Kidney (tissue), 14 donors: ENCODE data around the gene TCP10L. TPM values are rescaled to one million over a fixed set of nuclear protein-coding genes. Genes with fewer than 3 reads are reported as not detected.
"Not testable (repeated sequence)": the region's sequence is repeated elsewhere in the genome, so short reads cannot be mapped to it uniquely, and the experiment has no call there.

Source experiments
- DNase-seq, 5 donors: peaks; one replicate each; pipeline ENCODE4 v3.0.0-alpha.2; 2013 to 2020
- FAIRE-seq: peaks from 2 replicates; lab custom pipeline; 2012; peaks lifted over from hg19 to GRCh38; lab: Jason Lieb, UNC
- H3K27ac ChIP-seq, 2 donors: one replicate each; pipeline ENCODE4 v1.7.0; 2013; ENCODE audit warnings: low read depth in 2 of 2, low read length in 2 of 2, inconsistent platforms in 1 of 2
- H3K27me3 ChIP-seq: one replicate; pipeline ENCODE4 v1.7.1; 2013; ENCODE audit warnings: low read length, inconsistent platforms; ENCODE audit not compliant: control insufficient read depth, insufficient read depth
- H3K36me3 ChIP-seq, 3 donors: one replicate each; pipeline versions ENCODE4 v1.7.0 to v1.7.1; 2013; ENCODE audit warnings: low read length in 3 of 3, control low read depth in 1 of 3, inconsistent platforms in 1 of 3; ENCODE audit not compliant: insufficient read depth in 3 of 3, control insufficient read depth in 2 of 3
- H3K4me1 ChIP-seq, 3 donors: one replicate each; pipeline versions ENCODE4 v1.7.0 to v1.7.1; 2013; ENCODE audit warnings: low read length in 3 of 3, inconsistent platforms in 1 of 3, low read depth in 1 of 3; ENCODE audit not compliant: control insufficient read depth in 2 of 3, insufficient read depth in 2 of 3
- H3K4me3 ChIP-seq, 3 donors: one replicate each; pipeline versions ENCODE4 v1.7.0 to v1.8.1; 2013; ENCODE audit warnings: low read length in 3 of 3, control low read depth in 1 of 3, inconsistent platforms in 1 of 3
- H3K9ac ChIP-seq, 3 donors: one replicate each; pipeline versions ENCODE4 v1.7.0 to v1.7.1; 2013; ENCODE audit warnings: low read length in 3 of 3, control low read depth in 1 of 3, inconsistent platforms in 1 of 3
- H3K9me3 ChIP-seq, 3 donors: one replicate each; pipeline versions ENCODE4 v1.7.0 to v1.7.1; 2013; ENCODE audit warnings: low read length in 3 of 3, control low read depth in 1 of 3, inconsistent platforms in 1 of 3; ENCODE audit not compliant: control insufficient read depth in 2 of 3, insufficient read depth in 1 of 3
- CTCF ChIP-seq: IDR thresholded peaks from 3 replicates; pipeline ENCODE4 v1.5.1; 2012; ENCODE audit warnings: mild to moderate bottlenecking, moderate library complexity, borderline replicate concordance; ENCODE audit not compliant: insufficient read depth; ENCODE audit errors: extremely low read depth
- intact Hi-C: fragments of 100-400 bp; cut with DNase I; formaldehyde crosslinking; loops from one replicate; pipeline ENCODE4 v1.11.1; 2022
- polyA plus RNA-seq: library from polyadenylated mRNA; stranded (reverse); fragments of 350-450 nt; fragmentation: Illumina TruSeq; extraction: RNeasy Lipid Tissue Mini Kit (QIAGEN cat#74804); gene quantifications from one replicate; pipeline ENCODE4 v1.2.3, GENCODE V29; 2014; ENCODE audit warnings: low read depth, low replicate concordance; ENCODE audit not compliant: insufficient read depth
- total RNA-seq: library from RNA; stranded (reverse); fragmentation: NEBNext Ultra II Directional; extraction: Animal tissue kit (Norgen Biotek cat#: 25700); gene quantifications from one replicate; pipeline ENCODE4 v1.2.1, GENCODE V29; 2021
- donor health status: control.
- donor health status: control.
- donor health status: control.
- donor health status: control.
- donor health status: control.
- donor health status: DM: yes; HTN: yes; CAD: no.
- donor health status: Normal renal cell carcinoma (clear cell type).

Gene TCP10L
- total and polyA plus RNA-seq, 2 donors from 2014 or later, result 2.2 to 5.2 TPM

- no peak overlapping the region for H3K4me3 ChIP-seq
- no peak overlapping the region for H3K27ac ChIP-seq
- intact Hi-C loops, result no loop called here
- FAIRE-seq (no peak), DNase-seq (no peak)
- no peaks in the 10 kb centered on the region for H3K27me3 ChIP-seq
- H3K9ac ChIP-seq, result no peak overlapping the region
- no peaks in the 10 kb centered on the region for H3K9me3 ChIP-seq
- H3K4me1 ChIP-seq, result no peaks in the 10 kb centered on the region
- no peak for TF ChIP-seq CTCF
- no peaks in the 10 kb centered on the region for H3K36me3 ChIP-seq
Measured at GRCh38 chr21:32547018-32547417, 38.3 kb downstream of the TCP10L start.

- H3K27ac ChIP-seq, result no peak overlapping the region
- H3K9me3 ChIP-seq, result no peaks in the 10 kb centered on the region
- H3K9ac ChIP-seq, result no peak overlapping the region
- FAIRE-seq (no peak), DNase-seq (no peak)
- no peaks in the 10 kb centered on the region for H3K4me1 ChIP-seq
- TF ChIP-seq CTCF, result no peak
- intact Hi-C loops, result no loop called here
- H3K27me3 ChIP-seq, result no peaks in the 10 kb centered on the region
- H3K36me3 ChIP-seq, result no peaks in the 10 kb centered on the region
- H3K4me3 ChIP-seq, result no peak overlapping the region
Measured at GRCh38 chr21:32545948-32546441, 39.3 kb downstream of the TCP10L start.

- intact Hi-C loops, result no loop called here
- TF ChIP-seq CTCF, result no peak
- no peak for FAIRE-seq
Measured at GRCh38 chr21:32544697-32545096, 40.6 kb downstream of the TCP10L start.

GRCh38 chr21:32543975-32544374 lies 41.3 kb downstream of the TCP10L start:
- no peaks in the 10 kb centered on the region for H3K9me3 ChIP-seq
- no peaks in the 10 kb centered on the region for H3K27me3 ChIP-seq
- H3K27ac ChIP-seq, result no peak overlapping the region
- H3K36me3 ChIP-seq, result no peaks in the 10 kb centered on the region
- intact Hi-C loops, result no loop called here
- no peak for FAIRE-seq
- no peak for DNase-seq
- H3K4me1 ChIP-seq, result no peaks in the 10 kb centered on the region
- no peak overlapping the region for H3K9ac ChIP-seq
- TF ChIP-seq CTCF, result no peak
- no peak overlapping the region for H3K4me3 ChIP-seq

More at GRCh38 chr21:32544697-32545096, 40.6 kb downstream of the TCP10L start:
- H3K36me3 ChIP-seq, result no peaks in the 10 kb centered on the region
- H3K9ac ChIP-seq, result no peak overlapping the region
- H3K27me3 ChIP-seq, result no peaks in the 10 kb centered on the region
- no peaks in the 10 kb centered on the region for H3K4me1 ChIP-seq
- no peaks in the 10 kb centered on the region for H3K9me3 ChIP-seq
- no peak overlapping the region for H3K27ac ChIP-seq
- DNase-seq, result no peak
- H3K4me3 ChIP-seq, result no peak overlapping the region

- H3K4me1 ChIP-seq, H3K27ac ChIP-seq, DNase-seq, H3K36me3 ChIP-seq, H3K9me3 ChIP-seq, H3K4me3 ChIP-seq, H3K27me3 ChIP-seq, FAIRE-seq, H3K9ac ChIP-seq, intact Hi-C loops: not testable (repeated sequence)
Measured at GRCh38 chr21:32543056-32543455, 42.3 kb downstream of the TCP10L start.
